G401 (cell line): Measurements from ENCODE around the gene MIOS. TPM values are rescaled to one million over a fixed set of nuclear protein-coding genes. Genes with fewer than 3 reads are reported as not detected.
"Not testable (repeated sequence)": the region's sequence is repeated elsewhere in the genome, so short reads cannot be mapped to it uniquely, and the experiment has no call there.

Source experiments
- DNase-seq: peaks from one replicate; pipeline ENCODE4 v3.0.0-alpha.2; 2015; ENCODE audit warnings: low spot score
- in situ Hi-C: cut with HindIII; loops from 2 replicates; pipeline ENCODE4 v1.10.0; 2016; ENCODE audit warnings: low sequenced_read_pairs, mixed read lengths
- total RNA-seq: library from RNA; depleted of rRNA; stranded (reverse); fragments of >200 nt; shearing (Covaris generic); gene quantifications from 2 replicates; pipeline ENCODE4 v1.2.3, GENCODE V29; 2014

Gene MIOS
- total RNA-seq, 1 experiment from 2014 or later: 224 TPM

DNA sequence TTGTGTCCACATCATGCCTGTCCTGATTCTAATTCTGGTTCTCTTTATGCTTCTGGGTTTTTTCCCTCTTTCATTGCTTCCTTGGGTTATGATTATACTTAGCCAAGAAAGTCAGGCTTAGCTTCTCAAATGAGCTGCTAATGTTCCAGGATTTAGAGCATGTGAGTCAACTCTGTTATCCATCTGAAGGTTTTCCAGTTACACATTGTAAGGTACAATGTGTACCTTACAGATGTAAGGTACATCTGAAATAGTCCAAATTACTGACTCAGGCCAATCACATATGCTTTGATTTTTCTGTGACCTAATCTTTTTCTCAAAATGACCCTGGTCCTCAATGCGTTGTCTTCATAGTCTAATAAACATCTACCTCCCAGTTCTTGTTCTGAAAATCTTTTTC lies 13.3 kb upstream of the MIOS start:
- DNase-seq: peak; percentile 21
- in situ Hi-C loops: no loop called here

DNA sequence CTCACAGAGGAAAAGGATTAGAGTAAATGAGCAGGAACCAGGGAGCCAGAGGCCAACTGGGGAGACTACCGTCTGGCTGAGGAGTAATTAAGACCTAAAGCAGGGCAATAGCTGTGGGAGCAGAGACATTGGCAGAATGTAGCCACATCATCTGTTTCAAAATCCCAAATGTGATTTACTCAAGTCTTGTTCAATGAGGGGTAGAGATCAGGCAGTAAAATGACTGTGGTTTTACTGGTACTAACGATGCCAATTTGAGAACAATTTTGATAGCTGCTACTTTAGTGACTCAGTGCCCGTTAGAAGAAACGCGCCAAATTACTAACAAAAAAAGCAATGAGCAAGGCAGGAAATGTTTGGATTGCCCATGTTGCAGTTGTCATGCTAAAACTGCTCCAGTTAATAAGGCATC lies 12.7 kb upstream of the MIOS start:
- in situ Hi-C loops: no loop called here

DNA sequence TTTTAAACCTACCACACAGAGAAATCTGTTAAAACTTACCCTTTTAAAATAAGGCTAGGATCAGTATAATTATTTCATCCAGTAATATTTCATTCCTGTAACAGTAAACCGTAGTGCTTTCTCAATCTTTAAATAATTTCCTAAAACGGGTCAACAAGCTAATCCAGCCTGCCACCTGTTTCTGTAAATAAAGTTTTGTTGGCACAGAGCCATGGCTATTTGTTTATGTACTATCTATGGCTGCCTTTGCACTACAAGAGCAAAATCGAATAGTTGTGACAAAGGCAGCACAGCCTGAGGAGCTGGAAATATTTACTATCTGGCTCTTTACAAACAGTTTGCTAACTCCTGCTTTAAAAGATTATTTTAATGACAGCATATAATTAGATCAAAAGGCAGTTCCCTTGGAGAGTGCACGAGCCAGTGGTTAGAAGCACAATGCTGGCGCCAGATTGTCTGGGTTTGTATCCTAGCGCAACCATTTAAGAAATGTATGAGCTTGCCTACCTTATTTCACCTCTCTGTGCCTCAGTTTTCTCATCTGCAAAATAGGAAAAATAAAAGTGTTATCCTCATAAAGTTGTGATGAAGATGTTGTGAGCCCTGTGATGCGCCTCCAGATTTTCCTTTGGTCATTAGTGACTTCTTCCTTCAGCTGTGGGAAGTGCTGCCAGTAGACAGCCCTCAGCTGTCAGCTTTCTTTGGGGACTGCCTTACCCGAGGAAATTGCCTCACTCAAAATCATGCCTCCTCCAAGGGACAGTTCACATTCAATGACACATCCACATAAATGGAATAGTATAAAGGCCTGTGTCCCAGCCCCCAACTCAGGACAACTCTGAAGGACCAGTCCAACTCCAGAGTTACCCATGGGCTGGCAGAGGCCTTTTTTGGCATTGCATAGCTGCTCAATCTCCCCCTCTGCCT lies 11.8 kb upstream of the MIOS start:
- in situ Hi-C loops: no loop called here

More for the DNA sequence above, 12.7 kb upstream of the MIOS start:
- peak; percentile 75 for DNase-seq

DNA sequence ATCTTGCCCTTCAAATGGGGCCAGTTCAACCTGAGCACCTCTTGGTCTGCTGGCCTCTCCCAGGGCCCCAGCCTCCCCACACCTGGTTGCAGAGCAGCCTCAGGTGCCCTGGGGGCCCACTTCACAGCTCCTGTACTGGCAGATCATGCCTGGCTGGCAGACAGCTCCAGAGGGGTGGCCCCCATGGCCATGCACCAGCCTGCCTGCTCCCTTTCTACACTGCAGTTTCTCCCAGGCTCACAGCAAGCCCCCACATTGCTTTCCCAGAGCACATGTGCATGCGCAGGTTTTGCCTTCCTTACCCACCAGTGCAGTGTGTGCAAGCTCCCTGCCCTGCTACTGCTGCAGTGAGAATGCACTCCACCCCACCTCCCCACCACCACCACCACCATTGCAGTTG lies 9.8 kb upstream of the MIOS start:
- in situ Hi-C loops: no loop called here
- DNase-seq: no peak

More for the DNA sequence above, 11.8 kb upstream of the MIOS start:
- DNase-seq: peak; percentile 67

DNA sequence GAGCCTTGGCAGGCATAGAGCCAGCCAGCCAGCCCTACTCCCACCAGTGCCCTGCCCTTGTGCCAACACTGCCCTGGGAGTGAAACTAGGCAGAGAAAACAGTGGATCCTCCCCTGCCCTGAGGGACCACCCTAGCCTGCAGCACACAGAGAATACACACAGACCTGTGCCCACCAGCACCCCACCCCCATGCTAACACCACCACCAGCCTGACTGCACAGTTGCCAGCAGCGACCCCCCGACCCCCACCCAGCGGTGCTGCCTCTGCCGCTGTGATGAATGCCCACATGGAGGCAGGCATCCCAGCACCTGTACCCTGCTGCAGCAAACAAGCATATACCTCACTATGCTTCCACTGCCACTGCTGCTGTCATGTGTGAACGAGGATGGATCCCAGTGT lies 9.4 kb upstream of the MIOS start:
- no peak for DNase-seq
- in situ Hi-C loops: no loop called here

DNA sequence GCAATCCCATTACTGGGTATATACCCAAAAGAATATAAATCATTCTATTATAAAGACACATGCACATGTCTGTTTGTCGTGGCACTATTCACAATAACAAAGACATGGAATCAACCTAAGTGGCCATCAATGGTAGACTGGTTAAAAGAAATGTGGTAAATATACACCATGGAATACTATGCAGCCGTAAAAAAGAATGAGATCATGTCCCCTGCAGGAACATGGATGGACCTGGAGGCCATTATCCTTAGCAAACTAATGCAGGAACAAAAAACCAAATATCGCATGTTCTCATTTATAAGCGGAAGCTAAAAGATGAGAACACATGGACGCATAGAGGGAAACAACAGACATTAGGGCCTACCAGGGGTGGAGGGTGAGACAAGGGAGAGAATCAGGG lies 5.1 kb upstream of the MIOS start:
- in situ Hi-C loops, DNase-seq: not testable (repeated sequence)

DNA sequence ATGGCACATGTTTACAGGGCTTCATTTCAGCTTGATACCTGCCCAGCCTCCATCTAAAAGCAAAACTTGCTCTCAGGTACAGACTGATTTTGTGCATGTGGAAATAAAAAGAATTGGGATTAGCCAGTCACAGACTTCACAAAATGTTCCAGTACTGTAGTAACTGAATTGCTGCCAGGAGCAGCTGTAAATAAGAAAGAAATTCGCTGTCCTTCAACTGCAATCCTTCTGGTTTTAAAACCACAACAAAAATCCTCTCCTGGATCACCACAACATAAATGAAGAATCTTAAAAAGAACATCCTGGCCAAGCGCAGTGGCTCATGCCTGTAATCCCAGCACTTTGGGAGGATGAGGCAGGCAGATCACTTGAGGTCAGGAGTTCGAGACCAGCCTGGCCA lies 3.9 kb upstream of the MIOS start:
- no peak for DNase-seq
- in situ Hi-C loops: no loop called here

DNA sequence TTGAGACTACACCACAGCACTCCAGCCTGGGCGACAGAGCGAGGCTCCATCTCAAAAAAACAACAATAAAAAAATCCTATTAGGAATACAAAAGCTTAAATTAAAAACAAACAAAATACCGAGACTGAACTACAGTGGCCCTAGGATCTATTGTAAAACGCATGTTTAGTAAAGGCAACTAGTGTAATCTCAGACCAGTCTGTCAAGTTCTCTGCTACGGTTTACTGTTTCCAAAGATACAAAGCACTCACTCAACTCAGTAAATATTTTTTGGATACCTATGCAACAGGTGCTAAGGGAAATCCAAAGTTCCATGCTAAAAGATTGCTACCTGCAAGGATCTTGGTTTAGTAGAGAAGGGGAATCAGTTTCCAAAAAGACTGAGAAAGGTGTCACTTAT lies 3.4 kb upstream of the MIOS start:
- in situ Hi-C loops: no loop called here

DNA sequence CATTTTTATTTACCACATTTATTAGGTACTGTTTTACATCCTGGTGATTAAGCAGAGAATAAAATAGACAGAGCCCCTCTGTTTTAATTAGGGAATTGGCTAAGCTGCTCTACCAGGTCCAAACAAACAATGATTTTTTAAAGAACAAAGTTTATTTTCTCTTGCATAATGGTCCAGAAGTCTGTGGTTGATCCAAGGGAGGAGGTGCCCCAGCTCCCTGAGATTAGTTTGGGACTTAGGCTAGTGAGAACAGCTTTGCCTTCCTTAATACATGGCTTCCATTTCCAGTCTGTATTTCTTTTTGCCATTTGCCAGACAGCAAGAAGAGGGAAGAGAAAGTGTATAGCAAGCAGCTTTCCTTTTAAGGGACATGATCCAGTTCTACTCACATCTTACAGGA lies 2.9 kb upstream of the MIOS start:
- in situ Hi-C loops: no loop called here
- DNase-seq: no peak

More for the DNA sequence above, 3.4 kb upstream of the MIOS start:
- DNase-seq: no peak

DNA sequence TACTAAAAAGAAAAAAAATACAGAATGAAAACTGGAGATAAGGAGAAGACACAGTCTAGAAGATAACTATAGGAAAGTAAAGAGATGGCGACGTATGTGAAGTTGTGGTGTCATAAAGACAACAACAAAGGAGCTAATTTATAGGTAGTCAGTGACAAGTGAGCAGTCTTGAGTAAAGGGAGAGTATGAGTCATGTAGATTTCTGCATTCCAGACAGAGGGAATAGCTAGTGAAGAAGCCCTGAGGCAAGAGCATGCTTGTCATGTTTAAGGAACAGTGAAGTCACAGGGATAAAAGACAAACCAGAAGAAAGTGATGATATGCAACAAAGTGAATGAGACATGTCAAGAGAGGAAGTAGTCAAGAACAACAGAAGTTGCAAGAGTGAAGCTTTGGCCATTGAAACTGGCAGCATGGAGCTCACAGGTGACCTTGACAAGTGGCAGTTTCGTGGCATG lies 2.3 kb upstream of the MIOS start:
- no peak for DNase-seq
- in situ Hi-C loops: no loop called here

DNA sequence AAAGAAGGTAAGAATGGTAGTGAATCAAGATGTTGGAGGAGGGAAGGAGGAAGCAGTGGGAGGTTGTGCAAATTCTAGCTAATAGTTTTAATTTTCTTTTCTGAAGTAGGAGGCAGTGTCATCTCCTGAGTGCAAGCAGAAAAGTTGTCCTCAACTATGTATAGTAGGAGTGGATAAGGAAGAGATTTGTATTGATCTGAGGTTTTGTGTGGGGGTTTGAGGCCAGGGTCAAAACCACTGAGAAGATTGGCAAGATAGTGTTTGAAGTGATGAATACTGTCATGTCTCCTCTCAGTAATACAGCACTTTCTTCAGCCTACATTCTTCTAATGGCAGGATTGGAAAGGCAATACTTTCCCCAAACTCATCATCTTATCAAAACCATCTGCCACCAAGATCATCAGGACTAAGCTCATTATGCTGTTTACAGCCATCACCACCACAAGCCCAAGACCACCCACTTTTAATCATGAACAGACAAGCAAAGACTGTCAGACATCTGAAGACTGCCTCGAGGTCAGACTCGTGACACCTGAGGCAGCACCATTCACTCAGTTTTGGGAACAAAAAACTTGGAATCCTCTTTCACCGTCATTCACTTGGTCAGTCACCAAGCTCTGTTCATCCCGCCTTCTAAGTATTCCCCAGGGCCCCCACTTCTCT lies 1.5 kb upstream of the MIOS start:
- DNase-seq: no peak
- in situ Hi-C loops: no loop called here

DNA sequence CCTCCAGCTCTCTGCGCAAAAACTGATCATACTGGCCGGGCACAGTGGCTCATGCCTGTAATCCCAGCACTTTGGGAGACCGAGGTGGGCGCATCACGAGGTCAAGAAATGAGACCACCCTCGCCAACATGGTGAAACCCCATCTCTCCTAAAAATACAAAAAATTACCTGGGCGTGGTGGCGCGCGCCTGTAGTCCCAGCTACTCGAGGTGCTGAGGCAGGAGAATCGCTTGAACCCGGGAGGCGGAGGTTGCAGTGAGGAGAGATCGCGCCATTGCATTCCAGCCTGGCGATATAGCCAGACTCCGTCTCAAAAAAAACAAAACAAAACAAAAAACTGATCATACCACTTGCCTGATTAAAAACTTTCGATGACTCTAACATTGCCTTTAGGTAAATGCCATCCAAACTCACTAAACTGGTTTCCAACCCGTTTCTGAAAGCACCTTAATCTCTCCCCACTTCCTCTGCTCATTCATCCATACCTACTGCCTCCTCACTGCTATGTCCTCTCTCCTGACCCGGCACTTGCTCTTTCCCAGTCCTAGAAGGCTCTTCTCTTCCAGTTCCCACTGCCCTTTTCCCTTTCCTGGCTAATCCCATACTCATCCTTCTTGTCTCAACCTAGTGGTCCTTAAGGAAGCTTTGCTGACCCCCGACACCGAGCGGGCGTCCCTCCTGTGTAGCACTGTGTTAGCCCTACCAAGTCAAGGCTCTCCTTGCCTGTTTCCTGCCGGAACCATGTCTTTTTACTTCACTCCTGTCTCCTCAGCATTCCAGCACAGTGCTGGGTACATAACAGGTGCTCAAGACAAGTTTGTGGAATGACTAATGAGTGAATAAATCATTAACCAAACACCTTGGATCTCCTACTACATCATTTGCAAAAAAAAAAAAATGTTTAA lies 686 bp upstream of the MIOS start:
- in situ Hi-C loops: no loop called here

DNA sequence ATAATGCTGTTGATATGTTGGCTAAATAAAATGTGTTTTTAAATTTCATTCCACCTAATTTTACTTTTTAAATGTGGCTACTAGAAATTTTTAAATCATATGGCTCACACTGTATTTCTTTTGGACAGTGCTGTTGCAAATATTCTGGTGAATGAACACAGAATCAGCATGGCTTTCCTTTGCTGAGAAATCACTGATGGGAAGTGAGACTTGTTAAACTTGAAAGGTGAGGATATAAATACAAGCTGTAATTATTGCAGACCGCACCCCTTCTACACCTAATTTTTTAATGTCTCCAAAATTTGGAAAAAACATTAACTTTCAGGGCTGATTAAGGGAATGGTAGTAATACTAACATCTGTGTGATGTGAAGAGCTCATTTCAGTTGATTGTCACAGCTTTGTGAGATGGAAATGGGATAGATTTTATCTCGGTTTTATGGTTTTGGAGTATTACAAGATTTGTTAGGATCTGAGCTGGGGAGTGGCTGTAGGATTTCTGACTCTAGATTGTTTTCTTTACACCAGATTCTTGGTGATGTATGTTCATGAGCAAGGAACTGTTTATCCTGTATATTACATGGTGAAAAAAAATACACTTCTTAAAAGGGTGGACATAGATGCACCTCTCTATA lies 1.3 kb downstream of the MIOS start:
- in situ Hi-C loops: no loop called here
- DNase-seq: peak; percentile 23

More for the DNA sequence above, 686 bp upstream of the MIOS start:
- DNase-seq: no peak

DNA sequence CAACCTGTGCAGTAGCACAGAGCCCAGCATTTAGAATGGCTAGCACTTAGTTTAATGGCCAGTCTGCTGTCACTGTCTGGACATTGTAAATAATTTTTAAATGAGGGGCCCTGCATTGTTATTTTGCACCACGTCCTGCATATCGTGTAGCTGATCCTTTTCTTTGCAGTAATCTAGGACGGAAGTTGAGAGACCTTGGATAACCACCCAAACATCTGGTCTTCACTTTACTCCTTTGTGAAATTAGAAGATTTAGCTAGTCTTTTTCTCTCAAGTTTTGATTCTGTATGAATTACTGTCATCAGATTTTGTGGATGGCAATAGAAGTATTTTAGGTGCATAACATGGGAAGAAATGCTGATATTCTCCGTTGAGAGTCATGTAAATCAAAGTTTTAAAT lies 1.9 kb downstream of the MIOS start:
- no peak for DNase-seq
- in situ Hi-C loops: no loop called here

DNA sequence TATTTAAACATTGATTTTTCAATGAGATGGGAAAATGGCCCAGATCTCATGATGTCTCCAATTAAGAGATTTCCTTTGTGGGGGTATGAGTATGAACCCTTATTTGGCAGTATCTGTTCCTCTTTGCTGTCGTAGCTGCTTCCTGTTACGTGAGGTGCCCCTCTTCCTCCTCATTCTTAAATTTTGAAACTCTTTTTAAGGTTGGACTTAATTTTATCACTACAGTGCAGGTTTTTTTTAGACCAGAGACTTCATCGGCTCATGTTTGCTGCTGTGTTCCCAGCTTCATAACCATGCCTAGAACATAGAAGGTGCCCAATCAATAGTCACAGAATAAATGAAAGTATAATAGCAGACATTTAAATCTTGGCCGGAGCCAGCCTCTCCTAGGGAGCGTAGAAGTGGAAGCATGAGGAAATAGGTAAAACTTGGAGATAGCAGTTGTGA lies 2.4 kb downstream of the MIOS start:
- DNase-seq: no peak
- in situ Hi-C loops: no loop called here

DNA sequence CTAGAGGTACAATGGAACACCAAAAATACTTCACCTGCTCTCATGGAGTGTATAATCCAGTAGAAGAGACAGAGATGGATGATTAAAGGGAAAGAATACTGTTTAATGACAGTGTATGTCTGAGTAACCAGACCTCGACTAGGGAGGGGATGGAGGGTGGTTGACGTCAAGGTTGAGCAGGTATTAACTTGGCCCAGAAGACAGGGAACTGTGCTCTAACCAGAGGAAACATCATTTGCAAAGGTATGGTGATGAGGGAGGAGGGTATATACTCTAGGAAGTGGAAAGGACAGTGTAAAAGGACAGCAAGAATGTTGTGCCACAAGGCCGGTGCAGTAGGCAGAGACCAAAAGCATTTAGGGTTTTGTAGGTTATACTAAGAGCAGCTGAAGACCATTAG lies 2.9 kb downstream of the MIOS start:
- in situ Hi-C loops: no loop called here
- DNase-seq: no peak

DNA sequence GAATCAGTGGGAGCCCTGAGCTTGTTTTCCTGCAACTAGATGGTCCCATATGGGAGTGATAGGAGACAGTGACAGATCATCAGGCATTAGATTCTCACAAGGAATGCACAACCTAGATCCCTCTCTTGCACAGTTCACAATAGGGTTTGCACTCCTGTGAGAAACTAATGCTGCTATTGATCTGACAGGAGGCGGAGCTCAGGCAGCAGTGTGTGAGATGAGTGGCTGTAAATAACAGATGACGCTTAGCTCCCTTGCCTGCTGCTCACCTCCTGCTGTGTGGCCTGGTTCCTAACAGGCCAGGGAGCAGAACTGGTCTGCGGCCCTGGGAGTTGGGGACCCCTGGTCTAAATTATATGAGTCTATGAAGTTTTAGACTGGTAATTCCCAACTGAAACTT lies 3.9 kb downstream of the MIOS start:
- no peak for DNase-seq
- in situ Hi-C loops: no loop called here

DNA sequence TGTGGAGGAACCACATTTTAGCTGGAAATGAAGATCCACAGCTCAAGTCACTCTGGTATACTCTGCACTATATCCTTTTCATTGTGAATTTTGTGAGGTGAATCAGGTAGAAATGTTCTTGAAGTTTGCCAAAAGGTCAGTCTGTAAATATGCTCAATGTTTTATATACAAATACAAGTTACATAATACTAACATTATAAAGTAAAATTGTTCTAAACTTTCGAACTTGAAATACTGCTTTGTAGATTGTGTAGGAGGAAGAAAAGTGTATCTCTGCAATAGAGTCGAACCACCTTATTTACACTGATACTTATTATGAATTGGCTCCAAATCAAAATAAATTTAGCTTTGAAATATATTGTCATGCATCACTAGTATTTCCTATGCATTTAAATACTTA lies 7.0 kb downstream of the MIOS start:
- DNase-seq: no peak
- in situ Hi-C loops: no loop called here

DNA sequence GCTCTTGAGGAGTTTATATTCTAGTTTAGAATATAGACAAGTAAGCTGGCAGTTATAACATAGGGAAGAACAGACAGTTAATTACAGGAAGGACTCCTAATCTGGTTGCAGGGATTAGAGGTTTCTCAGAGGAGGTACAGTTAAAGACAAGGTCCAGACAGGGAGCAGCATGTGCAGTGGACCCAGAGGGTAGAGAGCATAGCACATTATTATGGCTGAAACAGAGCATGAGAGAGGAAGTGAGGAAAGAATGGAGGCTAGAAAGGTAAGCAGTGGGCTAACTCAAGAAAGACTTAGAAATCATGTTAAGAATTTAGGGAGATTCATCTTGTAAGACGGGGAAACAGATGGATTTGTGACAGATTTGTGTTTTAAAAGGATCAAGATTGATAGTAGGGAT lies 9.7 kb downstream of the MIOS start:
- in situ Hi-C loops: no loop called here
- DNase-seq: no peak
